Fibroblast of mammary gland (primary cell): ENCODE data around the gene POLR2E.

Source experiments
- DNase-seq: peaks from one replicate; pipeline ENCODE4 v3.0.0-alpha.2; 2010; ENCODE audit warnings: low read depth
- H3K4me3 ChIP-seq: 2 replicates; pipeline ENCODE4 v1.5.1; 2011; ENCODE audit warnings: low read depth, mild to moderate bottlenecking, low read length, moderate library complexity; ENCODE audit not compliant: control insufficient read depth
- TF ChIP-seq, protein P1 (sequence below): conservative IDR thresholded peaks from 2 replicates; pipeline ENCODE4 v1.5.1; 2011; ENCODE audit warnings: low read depth, low read length, inconsistent platforms; ENCODE audit not compliant: control insufficient read depth, insufficient read depth

The POLR2E gene

DNA sequence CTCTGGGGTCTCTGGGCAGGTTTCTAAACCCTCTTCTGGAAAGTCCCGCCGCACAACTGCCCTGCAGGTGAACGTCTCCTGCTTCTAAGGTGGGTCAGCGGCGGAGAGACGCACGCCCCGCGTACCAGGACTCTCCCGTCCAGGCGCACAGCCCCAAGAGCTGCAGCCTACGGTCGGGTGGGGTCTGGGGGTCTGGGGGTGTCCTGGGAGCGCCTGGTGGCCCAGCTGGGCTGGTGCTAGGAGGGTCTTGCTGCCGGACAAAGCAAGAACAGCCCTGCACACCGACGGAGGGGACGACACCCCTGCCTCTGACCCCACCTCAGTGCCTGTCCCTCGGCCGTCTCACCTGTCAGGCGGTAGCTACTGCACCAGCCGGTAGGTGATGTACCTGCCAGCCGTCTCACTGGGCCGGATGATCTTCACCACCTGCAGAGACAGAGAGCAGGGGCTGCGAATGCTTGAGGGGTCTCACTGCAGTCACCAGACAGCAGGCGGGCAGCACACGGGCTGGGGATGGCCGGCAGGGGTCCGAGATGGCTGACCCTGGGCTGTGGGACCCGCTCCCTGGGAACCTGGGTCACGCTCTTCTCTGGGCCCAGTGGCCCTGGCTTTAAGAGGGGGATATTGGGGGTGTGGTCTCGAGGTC is 5.9 kb downstream of the POLR2E start:
- H3K4me3 ChIP-seq, result no peak overlapping the region
- TF ChIP-seq, protein P1, sequence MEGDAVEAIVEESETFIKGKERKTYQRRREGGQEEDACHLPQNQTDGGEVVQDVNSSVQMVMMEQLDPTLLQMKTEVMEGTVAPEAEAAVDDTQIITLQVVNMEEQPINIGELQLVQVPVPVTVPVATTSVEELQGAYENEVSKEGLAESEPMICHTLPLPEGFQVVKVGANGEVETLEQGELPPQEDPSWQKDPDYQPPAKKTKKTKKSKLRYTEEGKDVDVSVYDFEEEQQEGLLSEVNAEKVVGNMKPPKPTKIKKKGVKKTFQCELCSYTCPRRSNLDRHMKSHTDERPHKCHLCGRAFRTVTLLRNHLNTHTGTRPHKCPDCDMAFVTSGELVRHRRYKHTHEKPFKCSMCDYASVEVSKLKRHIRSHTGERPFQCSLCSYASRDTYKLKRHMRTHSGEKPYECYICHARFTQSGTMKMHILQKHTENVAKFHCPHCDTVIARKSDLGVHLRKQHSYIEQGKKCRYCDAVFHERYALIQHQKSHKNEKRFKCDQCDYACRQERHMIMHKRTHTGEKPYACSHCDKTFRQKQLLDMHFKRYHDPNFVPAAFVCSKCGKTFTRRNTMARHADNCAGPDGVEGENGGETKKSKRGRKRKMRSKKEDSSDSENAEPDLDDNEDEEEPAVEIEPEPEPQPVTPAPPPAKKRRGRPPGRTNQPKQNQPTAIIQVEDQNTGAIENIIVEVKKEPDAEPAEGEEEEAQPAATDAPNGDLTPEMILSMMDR, result no peak
- DNase-seq, result no peak

DNA sequence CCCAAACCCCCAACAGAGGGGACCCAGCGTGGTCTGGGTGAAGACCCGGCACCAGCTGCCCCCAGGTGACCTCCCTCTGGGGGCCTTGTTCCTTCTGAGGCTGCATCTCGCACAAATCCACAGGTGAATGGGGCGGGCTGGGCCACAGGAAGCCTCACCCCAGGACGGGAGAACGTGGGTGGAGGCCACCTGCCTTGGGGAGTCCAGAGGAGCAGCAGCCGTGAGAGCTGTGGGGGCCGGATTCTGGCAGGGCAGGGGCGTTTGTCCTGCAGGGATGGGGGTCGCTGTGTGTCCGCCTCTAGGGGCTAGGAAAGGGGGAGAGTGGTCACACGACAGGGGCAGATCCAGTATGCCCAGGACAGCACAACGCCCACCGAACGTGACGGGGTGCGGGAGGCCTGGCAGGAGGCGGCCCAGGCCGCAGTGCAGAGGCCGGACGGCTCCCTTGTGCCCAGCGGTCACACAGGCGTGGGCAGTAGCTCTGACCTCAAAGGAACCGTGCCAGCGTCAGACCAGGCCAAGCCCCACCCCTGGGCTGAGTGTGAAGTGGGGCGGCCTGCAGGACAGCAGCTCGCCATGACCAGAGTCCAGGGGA is 6.7 kb downstream of the POLR2E start:
- TF ChIP-seq, protein P1, result no peak
- H3K4me3 ChIP-seq, result no peak overlapping the region
- DNase-seq, result no peak

DNA sequence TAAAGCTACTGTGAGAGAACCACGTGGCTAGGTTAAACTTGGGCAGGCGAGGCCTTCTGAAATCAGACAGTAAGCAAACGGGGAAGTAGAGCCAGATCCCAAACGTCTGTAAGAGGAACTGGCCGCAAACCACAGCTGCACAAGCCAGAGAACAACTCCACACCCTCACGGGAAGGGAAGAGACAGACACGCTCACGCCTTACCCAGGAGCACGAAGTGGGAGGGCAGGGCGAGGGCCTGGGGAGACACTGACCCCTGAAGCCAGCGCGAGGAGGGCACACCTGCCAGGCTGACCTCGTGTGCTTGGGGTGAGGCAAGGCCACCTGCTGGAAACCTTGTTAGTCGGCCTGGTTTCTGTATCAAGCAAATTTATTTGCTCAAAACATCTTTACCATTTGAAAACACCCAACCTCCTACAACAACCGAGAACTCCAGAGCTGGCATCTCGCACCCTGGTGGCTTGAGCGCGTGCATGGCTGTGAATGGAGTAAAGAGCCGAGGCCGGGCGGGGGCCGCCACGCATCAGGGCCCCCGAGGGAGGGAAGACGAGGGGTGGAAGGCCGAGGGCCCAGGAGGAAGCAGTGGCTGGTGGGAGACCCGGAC is 7.3 kb downstream of the POLR2E start:
- no peak for DNase-seq
- no peak overlapping the region for H3K4me3 ChIP-seq
- TF ChIP-seq, protein P1, result no peak

DNA sequence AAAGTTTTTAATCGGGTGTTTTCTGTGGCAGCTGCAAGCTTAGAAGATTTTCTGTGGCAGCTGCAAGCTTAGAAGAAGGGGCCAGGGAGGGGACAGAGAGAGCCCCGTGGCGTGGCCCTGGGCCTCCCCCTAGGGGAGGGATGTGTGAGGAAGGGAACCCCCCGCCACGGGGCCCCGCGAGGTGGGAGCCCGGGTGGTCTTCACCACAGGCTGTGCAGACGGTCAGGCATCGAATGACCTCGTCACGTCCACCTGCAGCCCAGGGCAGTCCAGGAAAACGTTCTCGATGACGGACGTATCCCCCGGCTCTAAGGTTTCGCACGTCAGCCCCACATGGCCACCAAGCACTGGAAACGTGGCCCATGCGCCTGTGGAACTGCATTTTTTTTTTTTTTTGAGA is 8.6 kb downstream of the POLR2E start:
- DNase-seq, result no peak
- H3K4me3 ChIP-seq, result no peak overlapping the region
- TF ChIP-seq, protein P1, result no peak

DNA sequence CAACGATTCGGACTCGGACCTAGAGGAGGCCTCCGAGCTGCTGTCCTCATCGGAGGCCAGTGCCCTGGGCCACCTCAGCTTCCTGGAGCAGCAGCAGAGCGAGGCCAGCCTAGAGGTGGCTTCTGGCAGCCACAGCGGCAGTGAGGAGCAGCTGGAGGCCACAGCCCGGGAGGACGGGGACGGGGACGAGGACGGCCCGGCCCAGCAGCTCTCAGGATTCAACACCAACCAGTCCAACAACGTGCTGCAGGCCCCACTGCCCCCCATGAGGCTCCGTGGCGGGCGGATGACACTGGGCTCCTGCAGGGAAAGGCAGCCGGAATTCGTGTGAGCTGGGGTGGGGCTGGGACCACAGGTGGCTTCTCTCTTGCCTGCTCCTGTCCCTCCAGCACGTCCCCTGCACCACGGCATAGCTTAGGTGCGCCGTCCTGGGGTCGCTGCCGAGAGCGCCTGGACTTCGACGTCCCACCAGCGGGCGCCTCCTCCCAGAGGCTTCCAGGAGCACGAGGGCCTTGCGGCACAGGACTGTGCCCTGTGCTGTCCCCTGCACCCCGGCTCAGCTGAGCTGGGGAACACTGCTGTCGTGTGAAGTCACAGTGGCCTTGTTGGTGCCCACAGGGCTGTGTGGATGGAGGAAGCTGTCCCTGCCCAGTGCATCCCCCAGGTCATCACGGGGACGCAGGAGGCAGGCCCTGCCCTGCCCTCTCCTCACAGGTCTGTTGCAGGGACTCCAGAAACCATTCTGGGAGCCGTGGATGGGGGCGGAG is 9.3 kb downstream of the POLR2E start:
- no peak for DNase-seq
- TF ChIP-seq, protein P1, result no peak
- no peak overlapping the region for H3K4me3 ChIP-seq

DNA sequence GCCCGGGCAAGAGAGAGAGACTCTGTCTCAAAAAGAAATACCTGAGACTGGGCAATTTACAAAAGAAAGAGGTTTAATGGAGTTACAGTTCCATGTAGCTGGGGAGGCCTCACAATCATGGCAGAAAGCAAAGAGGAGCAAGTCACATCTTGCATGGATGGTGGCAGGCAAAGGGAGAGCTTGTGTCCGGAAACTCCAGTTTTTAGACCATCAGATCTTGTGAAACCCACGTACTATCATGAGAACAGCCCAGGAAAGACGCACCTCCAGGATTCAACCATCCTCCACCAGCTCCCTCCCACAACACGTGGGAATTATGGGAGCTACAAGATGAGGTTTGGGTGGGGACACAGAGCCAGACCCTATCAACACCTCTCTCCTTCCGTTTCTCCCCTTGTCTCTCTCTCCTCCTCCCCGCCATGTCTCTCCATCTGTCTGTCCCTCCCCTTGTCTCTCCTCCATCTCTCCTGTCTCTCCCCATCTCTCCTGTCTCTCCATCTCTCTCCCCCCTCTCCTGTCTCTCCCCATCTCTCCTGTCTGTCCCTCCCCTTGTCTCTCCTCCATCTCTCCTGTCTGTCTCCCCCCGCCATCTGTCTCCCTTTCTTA is 10.0 kb downstream of the POLR2E start:
- no peak overlapping the region for H3K4me3 ChIP-seq
- TF ChIP-seq, protein P1, result no peak
- DNase-seq, result no peak
